Activated CD4-positive, alpha-beta T cell treated with anti-CD3 and anti-CD28 coated beads, Interleukin-2, Interleukin-6, amounts not matched to agents 100 ng/mL and 50 ng/mL, durations not matched to agents 16 hours and 8 hours (primary cell): ENCODE data around the gene ZNF90.
"Not testable (repeated sequence)": the region's sequence is repeated elsewhere in the genome, so short reads cannot be mapped to it uniquely, and the experiment has no call there.

ENCODE experiments used
- DNase-seq: peaks from one replicate; pipeline ENCODE4 v3.0.0-alpha.2; 2020

ZNF90 gene

DNA sequence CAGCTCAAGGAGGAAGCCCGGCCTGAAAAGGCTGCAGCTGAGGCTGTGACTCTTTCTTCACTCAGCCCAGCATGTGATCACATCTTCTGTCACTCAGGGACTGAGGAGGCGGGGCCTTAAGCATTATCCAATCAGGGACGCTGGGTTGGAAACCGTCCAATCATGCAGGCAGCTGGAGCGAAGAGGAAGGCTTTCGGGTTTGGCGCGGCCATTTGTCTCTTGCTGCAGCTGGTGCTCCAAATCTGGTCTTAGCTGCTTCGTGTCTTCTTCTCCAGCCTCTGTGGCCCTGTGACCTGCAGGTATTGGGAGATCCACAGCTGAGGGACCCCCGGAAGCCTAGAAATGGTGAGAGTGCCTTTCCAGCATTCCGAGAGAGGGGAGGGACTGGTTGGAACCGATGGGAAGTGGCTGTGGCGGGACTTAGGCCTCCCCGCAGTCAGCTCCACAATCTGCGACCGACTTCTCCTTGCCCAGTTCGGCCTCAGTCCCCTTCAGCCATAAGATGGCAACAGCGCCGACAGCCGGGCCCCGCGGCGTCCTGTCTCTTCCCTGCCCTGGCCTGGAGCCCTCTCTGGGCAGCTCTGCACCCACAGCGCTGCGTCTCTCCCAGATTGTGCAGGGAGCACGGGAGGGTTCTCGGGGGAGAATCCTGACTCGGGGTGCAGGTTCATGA, at the start of gene ZNF90:
ZNF90 (plus strand) TSS at position 210 of the 673 bp plus-strand sequence; CDS start at position 343, 133 bp downstream.
- peak; percentile 91 for DNase-seq

DNA sequence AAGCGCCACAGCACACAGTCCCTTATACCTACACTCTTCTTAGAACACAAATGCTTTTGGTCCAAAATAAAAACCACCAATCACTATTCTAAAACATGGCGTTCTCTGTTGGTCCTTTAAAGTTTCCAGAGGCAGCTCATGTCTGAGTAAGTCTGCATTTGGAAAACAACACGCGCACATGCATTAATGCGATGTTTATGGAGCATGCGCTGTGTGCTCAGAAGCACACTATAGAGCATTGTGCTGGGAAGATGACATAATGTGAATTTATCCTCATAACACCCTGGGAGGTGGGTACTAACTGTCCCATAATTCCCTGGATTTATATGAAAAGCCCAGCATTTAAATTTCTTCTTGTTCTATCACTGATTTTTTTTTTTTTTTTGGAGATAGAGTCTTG, 49.2 kb upstream of the ZNF90 start:
- no peak for DNase-seq

DNA sequence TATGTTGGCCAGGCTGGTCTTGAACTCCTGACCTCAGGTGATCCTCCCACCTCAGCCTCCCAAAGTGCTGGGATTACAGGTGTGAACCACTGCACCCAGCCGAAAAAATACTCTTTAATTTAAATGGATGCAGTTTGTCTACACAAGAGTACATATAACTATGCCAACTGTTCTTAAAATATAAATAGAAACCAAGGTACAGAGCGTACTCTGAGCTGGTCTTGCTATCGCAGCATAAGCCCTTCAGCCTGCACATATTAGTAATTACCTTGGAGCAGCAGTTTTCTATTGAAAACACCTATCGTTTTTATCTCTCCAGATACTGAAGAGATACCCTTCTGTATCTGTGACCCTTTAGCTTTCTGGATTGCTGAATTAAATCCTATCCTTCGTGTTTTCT, 41.9 kb upstream of the ZNF90 start:
- no peak for DNase-seq

DNA sequence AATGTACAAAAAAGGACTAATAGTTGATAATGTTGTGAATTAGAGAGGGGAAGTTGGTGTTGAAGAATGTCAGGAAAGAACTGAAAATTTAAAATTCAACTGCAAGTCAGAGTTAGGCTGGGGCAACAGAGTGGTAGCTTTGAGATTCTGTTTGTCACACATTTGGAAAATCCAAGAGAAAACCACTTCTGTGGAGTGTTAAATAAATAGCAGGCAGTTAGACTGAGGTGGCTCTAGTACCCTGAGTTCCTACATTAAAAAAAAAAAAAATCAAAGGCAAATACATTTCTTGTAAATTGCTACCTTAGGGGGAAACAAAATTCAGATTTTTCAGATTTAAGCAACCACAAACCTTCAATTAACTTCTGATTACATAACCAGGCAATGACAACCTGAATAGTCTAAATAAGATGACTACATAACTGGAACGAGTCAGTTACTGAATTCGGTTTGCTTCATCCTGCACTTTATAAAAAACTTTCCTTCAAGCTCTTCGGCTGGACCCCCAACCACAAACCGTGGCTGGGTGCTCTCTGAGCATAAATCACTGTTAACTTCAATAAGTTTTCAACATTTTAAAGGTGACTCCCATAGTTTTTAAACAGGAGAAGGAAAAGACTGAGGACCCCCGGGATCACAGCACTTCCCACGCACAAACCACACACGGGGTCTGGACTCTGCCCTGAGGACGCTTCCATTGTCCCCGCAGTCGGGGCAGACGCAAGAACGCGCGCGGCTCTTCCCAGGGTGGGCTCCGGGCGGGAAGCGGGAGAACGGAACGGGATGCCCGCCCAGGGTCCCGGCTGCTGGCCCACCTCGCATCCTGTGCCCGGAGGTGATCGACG, 39.2 kb upstream of the ZNF90 start:
- DNase-seq = no peak

DNA sequence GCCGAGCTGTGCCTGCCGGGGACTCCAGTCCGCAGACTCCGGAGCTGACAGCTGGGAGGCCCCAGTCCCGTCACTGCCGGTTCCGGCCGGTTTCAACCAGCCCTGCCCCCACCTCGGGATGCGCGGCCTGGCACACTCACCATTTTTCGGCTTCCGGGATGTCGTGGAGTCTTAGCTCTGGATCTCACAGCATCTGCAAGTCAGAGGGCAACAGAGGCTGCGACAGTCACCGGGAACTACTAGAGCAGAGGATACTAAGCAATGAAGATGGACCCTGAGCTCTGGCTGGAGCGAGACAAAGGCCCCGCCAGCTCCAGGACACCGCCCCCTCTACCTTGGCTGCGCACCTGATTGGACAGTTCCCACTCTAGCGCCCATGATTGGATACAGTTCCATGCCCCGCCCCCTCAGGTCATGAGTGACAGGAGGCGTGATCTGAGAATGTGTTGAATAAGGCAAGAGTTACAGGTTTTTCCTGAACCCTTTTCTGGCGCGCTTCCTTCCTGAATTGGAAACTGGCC, 38.5 kb upstream of the ZNF90 start, which contains the start of gene ZNF682:
ZNF682 (minus strand) TSS at position 303 of the 521 bp plus-strand sequence; CDS start at position 143, 160 bp downstream.
- DNase-seq = peak; percentile 90

DNA sequence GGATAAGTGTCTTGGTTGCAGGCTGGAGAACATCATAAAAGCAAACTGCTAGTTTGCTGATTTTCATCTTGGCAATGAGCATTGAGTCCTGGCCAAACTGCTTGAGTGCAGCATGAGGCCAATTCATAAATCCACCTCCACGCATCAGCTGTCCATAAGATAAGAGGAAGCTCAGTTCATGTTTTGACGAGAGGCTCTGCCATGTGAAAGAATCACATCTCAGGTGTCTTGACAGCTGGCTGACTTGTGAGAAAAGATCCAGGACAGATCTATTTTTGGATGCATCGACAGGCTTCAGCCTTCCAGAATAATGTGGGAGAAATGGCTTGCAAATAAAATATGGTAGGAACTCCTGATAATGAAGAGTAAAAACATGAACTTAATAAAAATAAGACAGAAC, 33.1 kb upstream of the ZNF90 start:
- DNase-seq = no peak

DNA sequence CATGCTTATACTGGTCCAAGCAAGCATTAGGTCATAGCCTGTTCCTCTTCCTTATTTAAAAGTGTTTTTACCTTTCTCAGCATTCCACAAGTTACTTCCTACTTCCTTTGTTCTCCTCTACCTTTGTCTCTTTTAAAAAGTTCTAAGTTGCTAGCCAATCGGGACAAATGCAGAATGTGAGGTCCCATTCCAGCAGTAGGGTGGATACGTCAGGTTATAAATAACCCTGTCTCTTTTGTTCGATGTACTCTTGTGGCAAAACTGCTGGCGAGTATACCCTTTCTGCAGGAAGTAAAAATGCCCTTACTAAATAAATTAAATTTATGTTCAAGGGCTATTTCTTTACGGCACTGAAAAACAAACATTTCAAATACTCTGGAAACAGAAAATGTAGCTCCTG, 32.1 kb upstream of the ZNF90 start:
- not testable (repeated sequence) for DNase-seq

DNA sequence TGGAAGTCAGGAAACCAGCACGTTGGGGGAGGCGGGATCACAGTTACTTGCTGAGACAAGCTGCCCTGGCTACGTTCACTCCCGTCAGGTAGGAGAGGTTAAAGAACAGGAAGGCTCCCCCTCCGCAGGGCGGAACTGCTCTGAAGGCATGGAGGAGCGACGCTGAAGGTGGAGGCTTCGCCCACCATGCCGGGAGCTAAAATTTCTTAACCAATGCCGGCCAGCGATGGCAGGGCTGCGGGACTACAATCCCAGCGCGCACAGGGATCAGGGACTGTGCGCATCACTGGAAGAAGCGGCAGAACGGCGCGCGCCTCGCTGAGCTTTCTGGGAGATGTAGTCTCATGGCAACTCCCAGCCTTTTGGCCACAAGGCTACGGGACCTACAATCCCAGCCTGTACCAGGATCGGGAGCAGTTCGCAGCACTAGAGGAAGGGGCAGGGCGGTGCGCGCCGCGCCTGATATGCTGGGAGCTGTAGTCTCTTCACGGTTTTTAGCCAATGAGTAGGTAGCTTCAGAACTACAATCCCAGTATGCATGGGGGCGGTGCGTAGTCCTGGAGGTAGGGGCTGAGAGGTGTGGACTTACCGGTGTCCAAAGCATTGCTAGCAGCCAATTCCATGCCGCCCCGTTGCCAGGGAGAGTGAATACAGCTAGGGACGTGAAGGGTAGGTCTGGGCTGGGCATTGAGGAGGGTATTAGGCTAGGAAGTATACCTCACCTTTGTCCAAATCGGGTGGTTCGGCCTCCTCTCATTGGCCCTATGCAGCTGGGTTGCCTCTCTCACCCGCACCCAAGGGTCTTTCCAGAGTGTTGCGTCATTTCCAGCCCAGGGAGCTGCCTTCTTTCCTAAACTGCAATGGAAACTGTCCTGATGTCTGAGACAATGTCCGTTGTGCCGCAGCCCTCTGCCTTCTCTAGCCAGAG, 25.7 kb upstream of the ZNF90 start:
- peak; percentile 67 for DNase-seq

DNA sequence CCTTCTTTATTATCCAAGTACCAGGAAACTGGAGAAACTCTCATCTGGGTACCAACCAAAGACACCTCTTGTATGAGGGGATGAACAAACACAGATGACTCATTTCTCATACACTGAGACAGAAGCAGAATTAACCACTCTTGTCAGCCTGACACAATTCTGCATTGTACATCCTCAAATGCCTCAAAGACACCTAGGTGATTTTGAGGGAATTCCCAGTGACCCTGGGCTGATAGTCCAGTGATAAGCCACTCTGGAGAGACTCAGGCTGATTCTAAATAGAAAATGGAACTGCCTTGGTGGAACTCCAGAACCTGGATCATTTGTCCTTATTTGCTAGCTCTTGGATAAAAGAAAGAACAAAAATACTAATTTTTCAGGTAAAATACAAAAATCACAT, 19.1 kb upstream of the ZNF90 start:
- DNase-seq = not testable (repeated sequence)

DNA sequence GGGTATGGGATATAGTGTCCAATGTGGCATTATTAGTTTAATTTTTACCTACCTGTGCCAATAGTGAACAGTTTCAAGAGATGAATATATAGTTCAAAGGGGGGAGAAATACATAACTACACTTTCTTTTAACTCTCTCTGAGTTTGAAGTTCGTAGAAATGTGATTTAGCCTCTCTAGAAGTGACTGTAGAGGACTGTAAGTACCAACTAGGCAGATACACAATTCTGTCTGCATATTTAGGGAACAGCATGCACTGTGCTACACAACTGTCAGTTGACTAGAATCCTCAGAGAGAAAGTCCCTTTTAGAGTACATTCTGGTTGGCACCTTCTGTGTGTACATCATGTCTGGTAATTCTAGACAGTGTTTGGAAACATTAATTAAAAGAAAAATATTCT, 17.5 kb upstream of the ZNF90 start:
- DNase-seq = no peak

DNA sequence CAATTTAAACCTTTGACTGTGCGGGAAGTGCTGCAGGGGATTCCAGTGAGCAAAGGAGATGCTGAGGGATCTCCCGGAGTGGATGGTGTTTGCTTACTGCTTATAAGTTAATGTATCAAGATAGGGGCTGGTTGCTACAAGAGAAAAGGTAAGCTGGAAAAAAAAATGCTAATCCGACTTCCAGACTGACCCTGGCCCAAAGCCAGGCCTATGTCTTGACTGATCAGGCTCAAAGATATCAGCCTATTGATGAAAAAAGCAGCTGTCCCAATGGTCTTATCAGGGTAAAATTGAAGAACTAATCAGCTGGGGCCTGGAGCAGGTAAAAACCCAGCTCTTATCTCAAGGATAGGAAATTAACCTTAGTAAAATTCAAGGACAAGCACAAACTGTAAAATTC, 10.9 kb upstream of the ZNF90 start:
- DNase-seq = no peak

DNA sequence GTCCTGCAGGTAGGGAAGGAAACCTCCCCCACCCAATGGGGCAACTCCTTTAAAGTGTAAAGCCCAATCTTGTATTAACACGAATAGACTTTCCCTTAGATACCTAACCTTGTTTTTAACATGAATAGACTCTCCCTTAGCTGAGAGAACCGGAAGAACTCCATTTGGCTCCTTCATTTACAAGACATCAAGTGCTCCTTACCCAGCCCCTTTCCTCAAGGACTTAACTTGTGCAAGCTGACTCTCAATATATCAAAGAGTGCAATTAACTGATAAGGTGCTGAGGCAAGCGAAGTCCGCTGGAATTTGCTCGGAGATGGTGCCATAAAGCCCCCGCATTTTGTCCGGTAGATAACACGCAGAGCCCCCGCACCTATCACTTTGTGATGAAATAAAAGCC, 9.9 kb upstream of the ZNF90 start:
- DNase-seq = no peak

DNA sequence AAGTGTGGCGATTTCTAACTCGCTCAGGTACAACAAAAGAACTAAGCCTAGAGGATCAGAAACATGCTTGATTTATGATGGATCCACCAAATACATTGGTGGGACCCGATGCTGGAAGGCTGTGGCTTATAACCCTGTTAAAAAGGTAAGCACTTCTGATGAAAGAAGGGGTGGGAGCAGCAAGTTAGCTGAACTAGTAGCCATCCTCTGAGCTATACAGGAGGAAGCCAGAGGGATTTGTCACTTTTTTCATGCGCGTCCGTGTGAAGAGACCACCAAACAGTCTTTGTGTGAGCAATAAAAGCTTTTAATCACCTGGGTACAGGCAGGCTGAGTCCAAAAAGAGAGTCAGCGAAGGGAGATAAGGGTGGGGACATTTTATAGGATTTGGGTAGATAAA, 9.2 kb upstream of the ZNF90 start:
- not testable (repeated sequence) for DNase-seq

DNA sequence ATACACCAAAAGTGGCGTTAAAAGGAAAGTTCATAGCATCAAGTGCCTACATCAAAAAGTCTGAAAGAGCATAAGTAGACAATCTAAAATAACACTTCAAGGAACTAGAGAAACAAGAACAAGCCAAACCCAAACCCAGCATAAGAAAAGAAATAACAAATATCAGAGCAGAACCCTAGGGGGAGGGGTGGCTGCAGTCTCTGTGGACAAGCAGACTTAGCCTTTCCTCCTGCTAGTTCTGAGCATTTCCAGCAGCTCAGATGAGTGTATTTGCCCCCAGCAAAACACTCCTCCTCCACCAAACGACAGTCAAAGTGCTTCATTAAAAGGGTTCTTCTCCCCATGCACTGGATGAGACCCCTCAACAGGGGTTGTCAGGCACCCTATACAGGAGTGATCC, 7.1 kb upstream of the ZNF90 start:
- DNase-seq = no peak

DNA sequence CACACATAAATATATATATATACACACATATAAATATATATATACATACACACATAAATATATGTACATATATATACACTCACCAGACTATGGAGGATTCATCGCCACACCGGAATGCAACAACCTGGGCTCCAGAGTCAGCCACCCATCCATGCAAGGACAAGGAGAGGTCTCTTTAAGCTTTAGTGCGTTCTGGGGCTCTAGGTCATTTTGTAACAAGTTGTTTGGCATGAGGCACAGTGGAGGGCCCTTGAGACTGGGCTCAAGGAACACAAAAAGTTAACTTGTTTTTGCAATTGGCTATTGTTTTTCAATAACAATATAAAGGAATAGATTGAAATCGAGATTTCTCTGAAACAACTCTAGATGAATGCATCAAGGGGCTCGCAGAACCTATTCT, 4.9 kb upstream of the ZNF90 start:
- no peak for DNase-seq

DNA sequence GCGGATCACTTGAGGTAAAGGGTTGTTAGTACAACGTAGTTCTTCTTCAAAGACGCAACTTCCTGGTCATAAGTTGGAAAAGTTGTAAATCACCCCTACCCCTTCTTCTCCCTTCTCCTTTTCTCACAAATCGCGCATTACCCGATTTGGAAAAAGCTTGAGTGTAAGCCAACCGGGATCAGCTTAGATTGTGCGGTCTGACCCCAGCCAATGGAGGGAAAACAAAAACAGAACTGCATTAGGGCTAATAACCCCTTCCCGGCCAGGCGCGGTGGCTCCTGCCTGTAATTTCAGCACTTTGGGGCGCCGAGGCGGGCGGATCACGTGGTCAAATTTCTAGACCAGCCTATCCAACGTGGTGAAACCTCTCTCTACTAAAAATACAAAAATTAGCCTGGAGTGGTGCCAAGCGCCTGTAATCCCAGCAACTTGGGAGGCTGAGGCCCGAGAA, 806 bp downstream of the ZNF90 start:
- peak; percentile 12 for DNase-seq

DNA sequence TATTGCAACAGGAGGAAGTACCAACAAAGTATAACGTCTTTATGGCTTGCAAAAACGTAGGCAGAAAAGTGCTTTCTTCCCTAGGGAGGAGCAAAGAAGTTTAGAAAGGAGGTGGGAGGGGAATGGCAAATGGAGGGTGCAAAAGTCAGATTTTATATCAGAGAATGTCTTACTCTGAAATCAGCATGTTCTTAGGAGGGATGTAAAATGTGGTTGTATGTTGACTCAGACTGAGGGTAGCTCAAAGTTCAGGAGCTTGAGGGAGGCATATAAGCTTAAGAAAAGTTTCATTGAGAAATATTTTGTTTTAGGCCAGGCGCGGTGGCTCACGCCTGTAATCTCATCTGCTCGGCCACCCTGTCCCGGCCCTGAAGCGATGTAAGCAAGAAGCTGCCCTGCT, 1.7 kb downstream of the ZNF90 start:
- no peak for DNase-seq

DNA sequence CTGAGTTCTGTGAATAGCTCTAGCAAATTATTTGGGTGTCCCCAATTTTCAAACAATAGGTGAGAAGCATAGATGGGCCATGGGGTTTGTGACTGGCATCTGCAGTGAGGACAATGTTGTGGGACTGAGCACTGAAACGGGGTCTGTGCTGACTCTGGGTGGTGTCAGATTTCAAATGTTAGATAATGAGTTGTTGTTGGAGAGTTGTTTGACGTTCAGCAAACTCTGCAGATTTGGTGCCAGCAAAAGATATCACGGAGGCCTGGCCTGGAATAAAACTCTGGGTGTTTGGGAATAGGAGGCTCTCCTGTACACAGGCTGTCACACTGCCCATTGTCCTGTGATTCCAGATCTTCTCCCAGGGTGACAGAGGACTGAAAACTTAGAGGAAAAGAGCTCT, 2.9 kb downstream of the ZNF90 start:
- no peak for DNase-seq

DNA sequence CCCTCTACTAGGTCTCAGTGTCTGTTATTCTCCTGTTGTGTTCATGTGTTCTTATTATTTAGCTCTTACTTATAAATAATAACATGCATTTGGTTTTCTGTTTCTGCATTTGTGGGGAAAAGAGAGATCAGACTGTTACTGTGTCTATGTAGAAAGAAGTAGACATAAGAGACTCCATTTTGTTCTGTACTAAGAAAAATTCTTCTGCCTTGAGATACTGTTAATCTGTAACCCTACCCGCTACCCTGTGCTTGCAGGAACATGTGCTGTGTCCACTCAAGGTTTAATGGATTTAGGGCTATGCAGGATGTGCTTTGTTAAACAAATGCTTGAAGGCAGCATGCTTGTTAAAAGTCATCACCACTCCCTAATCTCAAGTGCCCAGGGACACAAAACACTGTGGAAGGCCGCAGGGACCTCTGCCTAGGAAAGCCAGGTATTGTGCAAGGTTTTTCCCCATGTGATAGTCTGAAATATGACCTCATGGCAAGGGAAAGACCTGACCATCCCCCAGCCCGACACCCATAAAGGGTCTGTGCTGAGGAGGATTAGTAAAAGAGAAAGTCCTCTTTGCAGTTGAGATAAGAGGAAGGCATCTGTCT, 4.5 kb downstream of the ZNF90 start:
- DNase-seq = not testable (repeated sequence)

DNA sequence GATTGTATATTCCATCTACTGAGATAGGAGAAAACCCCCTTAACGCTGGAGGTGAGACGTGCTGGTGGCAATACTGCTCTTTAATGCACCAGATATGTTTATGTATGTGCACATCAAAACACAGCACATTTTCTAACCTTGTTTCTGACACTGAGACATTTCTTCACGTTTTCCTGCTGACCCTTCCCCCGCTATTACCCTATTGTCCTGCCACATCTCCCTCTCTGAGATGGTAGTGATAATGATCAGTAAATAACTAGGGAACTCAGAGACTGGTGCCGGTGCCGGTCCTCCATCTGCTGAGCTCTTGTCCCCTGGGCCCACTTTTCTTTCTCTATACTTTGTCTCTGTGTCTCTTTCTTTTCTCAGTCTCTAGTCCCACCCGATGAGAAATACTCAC, 5.1 kb downstream of the ZNF90 start:
- DNase-seq = not testable (repeated sequence)

DNA sequence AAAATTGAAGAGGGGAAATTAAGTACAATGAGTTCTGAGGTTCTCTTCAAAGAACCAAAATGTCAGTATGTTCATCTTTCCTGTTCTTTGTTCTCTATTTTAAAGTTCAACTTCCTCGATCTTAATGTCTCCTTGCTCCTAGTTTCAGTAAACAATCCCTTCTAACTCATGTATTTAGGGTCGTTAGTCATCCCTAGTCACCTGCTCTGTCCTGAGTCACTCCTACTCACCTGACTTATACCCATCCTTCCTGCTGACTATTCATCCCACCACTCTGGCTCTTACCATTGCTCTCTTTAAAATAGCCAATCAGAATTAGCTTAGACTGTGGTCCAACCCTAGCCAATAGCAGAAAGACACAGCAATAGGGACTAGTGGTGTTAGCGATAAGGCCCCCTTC, 24.3 kb downstream of the ZNF90 start:
- DNase-seq = no peak

DNA sequence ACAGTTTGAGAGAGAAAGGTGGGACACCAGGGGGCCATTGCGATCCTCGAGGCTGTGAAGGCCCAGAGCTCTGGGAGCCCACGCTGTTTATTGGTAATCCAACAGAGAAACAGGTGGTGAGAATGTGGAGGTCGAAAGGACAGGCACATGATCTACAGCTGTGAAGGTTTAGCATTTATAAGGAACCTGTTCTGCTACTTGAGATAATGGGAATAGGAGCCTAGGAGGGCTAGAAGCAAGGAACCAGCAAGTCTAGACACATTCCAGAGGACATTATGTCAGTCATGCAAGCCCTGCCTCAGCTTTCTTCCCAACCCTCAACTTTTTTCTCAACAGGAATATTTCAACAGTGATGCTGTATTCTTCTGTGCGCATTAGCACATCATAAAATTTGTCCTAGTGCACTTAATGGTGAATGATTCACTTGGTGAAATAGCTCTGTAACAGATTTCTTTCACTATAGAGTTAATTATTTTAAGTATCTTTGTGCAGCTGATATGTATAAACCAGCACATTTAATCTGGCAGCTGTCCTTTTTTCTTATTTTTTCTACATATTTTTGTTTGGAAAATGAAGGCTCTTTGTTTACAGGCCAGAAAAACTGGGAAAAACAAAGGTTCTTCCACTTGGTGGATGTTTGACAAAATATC, 25.4 kb downstream of the ZNF90 start:
- no peak for DNase-seq
